ENCODE data around the gene MTHFD1L. TPM values are rescaled to one million over a fixed set of nuclear protein-coding genes. Genes with fewer than 3 reads are reported as not detected.

Gene MTHFD1L
- total RNA-seq, 2 donors from 2014 or later, result 9.2 to 23.3 TPM

- H3K27ac ChIP-seq, result no peak overlapping the region
- H3K27me3 ChIP-seq, result no peaks in the 10 kb centered on the region
- intact Hi-C loops (cut with DNase I), result no loop called here
- no peak for TF ChIP-seq CTCF (IDR thresholded peaks at IDR 0.05)
- no peaks in the 10 kb centered on the region for H3K4me1 ChIP-seq
- H3K9me3 ChIP-seq, result no peaks in the 10 kb centered on the region
- H3K36me3 ChIP-seq, result no peaks in the 10 kb centered on the region
- no peak for DNase-seq
- no peak overlapping the region for H3K4me3 ChIP-seq
- H3K9ac ChIP-seq (ENCODE audit: low read depth in 2 of 2, low read length in 2 of 2), result no peak overlapping the region
Measured at GRCh38 chr6:151022492-151022891, 157.0 kb downstream of the MTHFD1L start.

GRCh38 chr6:151023342-151023741, 157.8 kb downstream of the MTHFD1L start:
- TF ChIP-seq CTCF (IDR thresholded peaks at IDR 0.05), result no peak
- intact Hi-C loops (cut with DNase I), result no loop called here

GRCh38 chr6:151024597-151024996, 159.1 kb downstream of the MTHFD1L start:
- intact Hi-C loops (cut with DNase I), result no loop called here
- Histone ChIP-seq H3K9me3 (no peaks in the 10 kb centered on the region), H3K36me3 (no peaks in the 10 kb centered on the region), H3K4me1 (no peaks in the 10 kb centered on the region), H3K27me3 (no peaks in the 10 kb centered on the region), H3K4me3 (no peak overlapping the region), H3K27ac (no peak overlapping the region), H3K9ac (ENCODE audit: low read depth in 2 of 2, low read length in 2 of 2) (no peak overlapping the region)
- TF ChIP-seq CTCF (IDR thresholded peaks at IDR 0.05), result no peak
- DNase-seq, result no peak

More at GRCh38 chr6:151023342-151023741, 157.8 kb downstream of the MTHFD1L start:
- Histone ChIP-seq H3K27ac (no peak overlapping the region), H3K9ac (ENCODE audit: low read depth in 2 of 2, low read length in 2 of 2) (no peak overlapping the region), H3K9me3 (no peaks in the 10 kb centered on the region), H3K4me3 (no peak overlapping the region), H3K36me3 (no peaks in the 10 kb centered on the region), H3K4me1 (no peaks in the 10 kb centered on the region), H3K27me3 (no peaks in the 10 kb centered on the region)
- no peak for DNase-seq

- intact Hi-C loops (cut with DNase I), result no loop called here
Measured at GRCh38 chr6:151025076-151025475, 159.6 kb downstream of the MTHFD1L start.

GRCh38 chr6:151026041-151026663, 160.7 kb downstream of the MTHFD1L start:
- no peaks in the 10 kb centered on the region for H3K36me3 ChIP-seq
- no peak overlapping the region for H3K27ac ChIP-seq
- intact Hi-C loops (cut with DNase I), result no loop called here
- no peak overlapping the region for H3K4me3 ChIP-seq
- H3K9ac ChIP-seq (ENCODE audit: low read depth in 2 of 2, low read length in 2 of 2), result no peak overlapping the region
- H3K4me1 ChIP-seq, result no peaks in the 10 kb centered on the region
- no peak for TF ChIP-seq CTCF (IDR thresholded peaks at IDR 0.05)
- no peak for DNase-seq
- H3K9me3 ChIP-seq, result no peaks in the 10 kb centered on the region
- no peaks in the 10 kb centered on the region for H3K27me3 ChIP-seq

More at GRCh38 chr6:151025076-151025475, 159.6 kb downstream of the MTHFD1L start:
- no peaks in the 10 kb centered on the region for H3K27me3 ChIP-seq
- no peaks in the 10 kb centered on the region for H3K9me3 ChIP-seq
- no peaks in the 10 kb centered on the region for H3K36me3 ChIP-seq
- DNase-seq, result no peak
- no peak for TF ChIP-seq CTCF (IDR thresholded peaks at IDR 0.05)
- no peak overlapping the region for H3K4me3 ChIP-seq
- H3K4me1 ChIP-seq, result no peaks in the 10 kb centered on the region
- no peak overlapping the region for H3K9ac ChIP-seq (ENCODE audit: low read depth in 2 of 2, low read length in 2 of 2)
- no peak overlapping the region for H3K27ac ChIP-seq

Measured in colonic mucosa (tissue), 4 donors.